A549 (cell line): ENCODE measurements around the gene ENPP7. TPM values are rescaled to one million over a fixed set of nuclear protein-coding genes. Genes with fewer than 3 reads are reported as not detected.

Source experiments
- ATAC-seq, 2 experiments: fragments of 200-7000 bp in 1 of 2; fragments of >200 bp in 1 of 2; cut with Nextera tagmentation in 1 of 2; cut with Tn5 transposase in 1 of 2; 3 replicates each; pipeline versions ENCODE4 v1.8.0 to v1.9.1; 2018 to 2020; ENCODE audit warnings: mild to moderate bottlenecking in 1 of 2, moderate library complexity in 1 of 2
- CTCF ChIA-PET: fragments of 300-600 bp; sonication (Branson Sonifier 250); formaldehyde crosslinking; extraction: SDS; loops from one replicate; lab custom pipeline; 2021; ENCODE audit warnings: antibody characterized with exemption, inconsistent platforms; lab: Yijun Ruan, JAX
- POLR2A ChIA-PET: fragments of 350-600 bp; formaldehyde crosslinking; extraction: SDS; loops from one replicate; lab custom pipeline; 2021; ENCODE audit warnings: antibody characterized with exemption, inconsistent platforms; lab: Yijun Ruan, JAX
- DNase-seq, 2 experiments: peaks; one replicate each; pipeline versions ENCODE4 v3.0.0 to v3.0.0-alpha.2; 2011 to 2016; ENCODE audit warnings: low read depth in 1 of 2, low spot score in 1 of 2
- FAIRE-seq: peaks from 2 replicates; lab custom pipeline; 2011; peaks lifted over from hg19 to GRCh38; lab: Jason Lieb, UNC
- H3K27ac ChIP-seq, 2 experiments: fragments of >200 bp; sonication (Bioruptor Twin); formaldehyde crosslinking; 3 replicates each; pipeline ENCODE4 v1.5.1; 2016 to 2017
- H3K4me1 ChIP-seq: fragments of >200 bp; sonication (Bioruptor Twin); formaldehyde crosslinking; 3 replicates; pipeline ENCODE4 v1.6.1; 2016
- H3K4me2 ChIP-seq: fragments of >200 bp; sonication (Bioruptor Twin); formaldehyde crosslinking; 3 replicates; pipeline ENCODE4 v1.6.1; 2016
- H3K4me3 ChIP-seq: fragments of >200 bp; sonication (Bioruptor Twin); formaldehyde crosslinking; 3 replicates; pipeline ENCODE4 v1.5.1; 2016
- H3K9me3 ChIP-seq: fragments of >200 bp; sonication (Bioruptor Twin); formaldehyde crosslinking; 3 replicates; pipeline ENCODE4 v1.6.1; 2016
- ATOH8 ChIP-seq: fragments of 250-450 bp; sonication (Bioruptor Pico); IDR thresholded peaks from 2 replicates; pipeline ENCODE4 v1.5.0; 2020; ENCODE audit warnings: low read depth, mild to moderate bottlenecking, moderate library complexity
- CBX8 ChIP-seq: fragments of 200-600 bp; sonication (generic); IDR thresholded peaks from 2 replicates; pipeline ENCODE4 v1.6.1; 2016
- CEBPB ChIP-seq, 2 experiments: fragments of >200 bp in 1 of 2; sonication (Bioruptor Twin) in 1 of 2; formaldehyde crosslinking in 1 of 2; IDR thresholded peaks; 2 replicates each; pipeline ENCODE4 v1.6.1; 2012 to 2016
- EP300 ChIP-seq, 2 experiments: fragments of >200 bp; sonication (Bioruptor Twin); formaldehyde crosslinking; IDR thresholded peaks; 2 replicates in 1 of 2; 3 replicates in 1 of 2; pipeline ENCODE4 v1.6.1; 2016 to 2017
- ESRRA ChIP-seq: fragments of 150-350 bp; IDR thresholded peaks from 2 replicates; pipeline ENCODE4 v1.6.1; 2014; ENCODE audit warnings: mild to moderate bottlenecking, low read length, borderline replicate concordance
- HES2 ChIP-seq: fragments of >200 bp; sonication (Bioruptor Twin); formaldehyde crosslinking; IDR thresholded peaks from 2 replicates; pipeline ENCODE4 v1.6.1; 2016
- HOXB5 ChIP-seq: fragments of 250-450 bp; sonication (Bioruptor Pico); IDR thresholded peaks from 2 replicates; pipeline ENCODE4 v1.5.0; 2020; ENCODE audit warnings: mild to moderate bottlenecking, moderate library complexity
- JUN ChIP-seq, 2 experiments: fragments of >200 bp; sonication (Bioruptor Twin); formaldehyde crosslinking; IDR thresholded peaks; 2 replicates in 1 of 2; 3 replicates in 1 of 2; pipeline ENCODE4 v1.6.1; 2016 to 2017
- MAZ ChIP-seq: fragments of 150-350 bp; IDR thresholded peaks from 2 replicates; pipeline ENCODE4 v1.6.1; 2014; ENCODE audit warnings: antibody characterized with exemption, low read depth, low read length, borderline replicate concordance
- NPAS2 ChIP-seq: fragments of 250-450 bp; sonication (Bioruptor Pico); IDR thresholded peaks from 2 replicates; pipeline ENCODE4 v1.8.0; 2022; ENCODE audit warnings: mild to moderate bottlenecking, moderate library complexity, borderline replicate concordance
- PBX3 ChIP-seq: IDR thresholded peaks from 2 replicates; pipeline ENCODE4 v1.6.1; 2012
- PHF8 ChIP-seq: fragments of 200-600 bp; sonication (generic); IDR thresholded peaks from 2 replicates; pipeline ENCODE4 v1.6.1; 2016; ENCODE audit warnings: low read depth, mild to moderate bottlenecking, antibody characterized with exemption, moderate library complexity, borderline replicate concordance
- POLR2A ChIP-seq: IDR thresholded peaks from 2 replicates; pipeline ENCODE4 v1.6.1; 2012; ENCODE audit warnings: mild to moderate bottlenecking, low read length
- POLR2AphosphoS2 ChIP-seq: conservative IDR thresholded peaks from 2 replicates; pipeline ENCODE4 v1.6.1; 2012; ENCODE audit warnings: low read length, improper control_type of control experiment, inconsistent platforms
- RCOR1 ChIP-seq: fragments of 150-350 bp; IDR thresholded peaks from 2 replicates; pipeline ENCODE4 v1.6.1; 2014; ENCODE audit warnings: antibody characterized with exemption, low read length, low read depth
- RFX5 ChIP-seq: fragments of 450-650 bp; IDR thresholded peaks from 2 replicates; pipeline ENCODE4 v1.7.1; 2014; ENCODE audit warnings: antibody characterized with exemption, mild to moderate bottlenecking, moderate library complexity
- TP53 ChIP-seq: fragments of 250-450 bp; sonication (Bioruptor Pico); IDR thresholded peaks from 2 replicates; pipeline ENCODE4 v1.5.0; 2021; ENCODE audit warnings: mild to moderate bottlenecking, moderate library complexity
- ZNF302 ChIP-seq: fragments of 250-450 bp; sonication (Bioruptor Pico); IDR thresholded peaks from 2 replicates; pipeline ENCODE4 v1.9.0; 2021; ENCODE audit warnings: inconsistent platforms, mild to moderate bottlenecking, moderate library complexity
- ZSCAN20 ChIP-seq: fragments of 250-450 bp; sonication (Bioruptor Pico); IDR thresholded peaks from 2 replicates; pipeline ENCODE4 v1.8.0; 2022; ENCODE audit warnings: mild to moderate bottlenecking, moderate library complexity
- WGBS: methylation state at CpG from one replicate; pipeline ENCODE4 v1.1.6; 2017; ENCODE audit errors: missing lambda C conversion rate; 5-methylcytosine and 5-hydroxymethylcytosine counted together
- polyA plus RNA-seq, 4 experiments: library from polyadenylated mRNA; depleted of rRNA in 3 of 4; stranded (reverse); fragments of >200 nt; fragmentation: RNase III in 1 of 4; extraction: RNeasy Plus Mini Kit Qiagen cat#74134 plus additional on column Dnase treatment in 1 of 4; gene quantifications; 2 replicates in 3 of 4; 3 replicates in 1 of 4; pipeline ENCODE4 v1.2.3, GENCODE V29; 2011 to 2017
- TF ChIP-seq, protein P1 (sequence below): fragments of >200 bp; sonication (Bioruptor Twin); formaldehyde crosslinking; IDR thresholded peaks from 3 replicates; pipeline ENCODE4 v1.5.1; 2016

The ENPP7 gene
- polyA plus RNA-seq, 2 of the 4 experiments (the other 2 are of a cell fraction): not detected

GRCh38 chr17:79732804-79733691 lies 2.3 kb downstream of the ENPP7 start:
- Histone ChIP-seq H3K4me1 (no peaks in the 10 kb centered on the region; the same call in 2 of the 3 replicates), H3K27ac (no peak overlapping the region), H3K4me3 (no peak overlapping the region), H3K9me3 (no peaks in the 10 kb centered on the region), H3K4me2 (no peak overlapping the region)
- FAIRE-seq (no peak), DNase-seq (no peak), ATAC-seq (no peak)
- TF ChIP-seq POLR2AphosphoS2: no peak
- TF ChIP-seq CBX8: no peak
- no peak for TF ChIP-seq ESRRA
- TF ChIP-seq RFX5: no peak
- TF ChIP-seq ZNF302 (CRISPR knock-in tag): no peak
- no peak for TF ChIP-seq POLR2A
- TF ChIP-seq HES2: no peak
- WGBS: 75% methylated on average over 35 of the region's 35 CpGs
- ChIA-PET CTCF (interaction anchor here (1.3 to 2.4 kb wide), 2 partner anchors 8 to 167 kb away, joined by 3 to 14 read pairs; no protein-coding TSS in a partner anchor), POLR2A (no interaction called here)

GRCh38 chr17:79733692-79734070 lies 2.9 kb downstream of the ENPP7 start:
- no peaks in the 10 kb centered on the region; the same call in 2 of the 3 replicates for H3K4me1 ChIP-seq
- ATAC-seq: no peak
- H3K4me2 ChIP-seq: no peak overlapping the region
- H3K27ac ChIP-seq: no peak overlapping the region
- H3K9me3 ChIP-seq: no peaks in the 10 kb centered on the region
- DNase-seq: no peak
- POLR2A ChIA-PET: no interaction called here
- 50% methylated on average over 8 of the region's 9 CpGs for WGBS
- FAIRE-seq: no peak
- H3K4me3 ChIP-seq: no peak overlapping the region
- no peak for TF ChIP-seq HES2
- TF ChIP-seq ZSCAN20: no peak
- no peak for TF ChIP-seq TP53
- no peak for TF ChIP-seq PHF8
- no peak for TF ChIP-seq EP300 (IDR thresholded peaks at IDR 0.05)
- no peak for TF ChIP-seq POLR2AphosphoS2
- no peak for TF ChIP-seq NPAS2 (CRISPR knock-in tag)
- no peak for TF ChIP-seq CEBPB (IDR thresholded peaks at IDR 0.05)
- TF ChIP-seq MAZ: no peak
- no peak for TF ChIP-seq ZNF302 (CRISPR knock-in tag)
- TF ChIP-seq JUN (IDR thresholded peaks at IDR 0.05): no peak
- TF ChIP-seq HOXB5 (CRISPR knock-in tag): no peak
- TF ChIP-seq RCOR1: no peak
- TF ChIP-seq POLR2A: no peak
- TF ChIP-seq, protein P1, sequence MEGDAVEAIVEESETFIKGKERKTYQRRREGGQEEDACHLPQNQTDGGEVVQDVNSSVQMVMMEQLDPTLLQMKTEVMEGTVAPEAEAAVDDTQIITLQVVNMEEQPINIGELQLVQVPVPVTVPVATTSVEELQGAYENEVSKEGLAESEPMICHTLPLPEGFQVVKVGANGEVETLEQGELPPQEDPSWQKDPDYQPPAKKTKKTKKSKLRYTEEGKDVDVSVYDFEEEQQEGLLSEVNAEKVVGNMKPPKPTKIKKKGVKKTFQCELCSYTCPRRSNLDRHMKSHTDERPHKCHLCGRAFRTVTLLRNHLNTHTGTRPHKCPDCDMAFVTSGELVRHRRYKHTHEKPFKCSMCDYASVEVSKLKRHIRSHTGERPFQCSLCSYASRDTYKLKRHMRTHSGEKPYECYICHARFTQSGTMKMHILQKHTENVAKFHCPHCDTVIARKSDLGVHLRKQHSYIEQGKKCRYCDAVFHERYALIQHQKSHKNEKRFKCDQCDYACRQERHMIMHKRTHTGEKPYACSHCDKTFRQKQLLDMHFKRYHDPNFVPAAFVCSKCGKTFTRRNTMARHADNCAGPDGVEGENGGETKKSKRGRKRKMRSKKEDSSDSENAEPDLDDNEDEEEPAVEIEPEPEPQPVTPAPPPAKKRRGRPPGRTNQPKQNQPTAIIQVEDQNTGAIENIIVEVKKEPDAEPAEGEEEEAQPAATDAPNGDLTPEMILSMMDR: no peak
- no peak for TF ChIP-seq PBX3
- TF ChIP-seq ATOH8: no peak
- CTCF ChIA-PET: interaction anchor here (1.3 to 2.4 kb wide), 2 partner anchors 8 to 166 kb away, joined by 3 to 14 read pairs; no protein-coding TSS in a partner anchor
